ENCODE results near the gene GREB1L.
"Not testable (repeated sequence)": the region's sequence is repeated elsewhere in the genome, so short reads cannot be mapped to it uniquely, and the experiment has no call there.

Gene GREB1L

DNA sequence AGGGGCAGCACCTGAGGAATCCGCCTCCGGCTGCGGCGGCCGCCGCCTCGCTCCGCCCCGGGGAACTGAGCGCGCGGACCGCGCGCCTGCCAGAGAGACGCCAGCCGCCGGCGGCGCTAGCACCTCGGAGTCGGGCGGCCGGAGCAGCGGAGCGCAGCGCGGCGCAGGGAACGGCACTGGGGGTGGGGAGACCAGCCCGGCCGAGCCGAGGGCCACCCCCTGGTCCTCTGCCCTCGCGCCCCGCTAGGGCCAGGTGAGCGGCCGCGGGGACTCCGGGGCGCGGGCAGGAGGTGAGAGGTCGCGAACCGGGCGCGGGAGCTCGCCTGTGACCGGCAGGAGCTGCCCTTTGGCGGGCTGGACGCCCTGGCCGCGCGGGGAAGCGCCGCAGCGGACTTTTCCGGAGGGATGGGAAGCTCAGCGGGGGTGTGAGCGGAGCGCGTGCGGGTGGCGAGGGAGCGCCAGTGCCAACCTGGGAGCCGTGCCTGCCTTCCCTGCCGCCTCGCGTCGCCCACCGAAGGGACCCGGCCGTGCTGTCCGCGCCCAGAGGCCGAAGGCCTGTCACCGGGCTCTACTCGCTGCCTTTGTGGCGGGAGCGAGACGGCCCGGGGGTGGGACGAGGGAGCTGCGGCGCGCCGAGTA lies at the start of gene GREB1L:
Gene GREB1L (plus strand): TSS at position 92 of the 639 bp plus-strand sequence. CDS start 141,287 bp downstream, outside the sequence.
- DNase-seq: peak in 48 of 56 donors; percentile 2 to 77 (median 34)

GRCh38 chr18:21192308-21192624 lies 49.8 kb upstream of the GREB1L start:
- DNase-seq: no peak

- DNase-seq: peak in 1 of 56 donors; percentile 14
These were observed 46.9 kb upstream of the GREB1L start for GRCh38 chr18:21194871-21195771.

DNA sequence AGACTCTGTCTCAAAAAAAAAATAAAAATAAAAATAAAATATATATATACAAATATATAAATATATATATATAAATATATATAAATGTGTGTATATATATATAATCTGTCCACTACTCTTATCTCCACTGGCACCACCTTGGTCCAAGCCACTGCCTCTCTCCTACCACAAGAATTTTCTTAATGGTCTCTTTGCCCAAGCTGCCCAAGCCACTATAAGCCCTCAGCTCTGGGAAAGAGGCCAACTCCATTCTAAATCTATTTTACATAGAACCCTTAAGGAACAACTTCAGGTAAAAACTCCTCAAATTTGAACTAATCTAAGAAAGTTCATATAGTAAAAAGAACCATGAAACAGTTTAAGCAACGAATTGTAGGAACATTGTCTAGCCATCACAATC lies 45.6 kb upstream of the GREB1L start:
- no peak for DNase-seq

- no peak for DNase-seq
These were observed 38.9 kb upstream of the GREB1L start for GRCh38 chr18:21203126-21203525.

DNA sequence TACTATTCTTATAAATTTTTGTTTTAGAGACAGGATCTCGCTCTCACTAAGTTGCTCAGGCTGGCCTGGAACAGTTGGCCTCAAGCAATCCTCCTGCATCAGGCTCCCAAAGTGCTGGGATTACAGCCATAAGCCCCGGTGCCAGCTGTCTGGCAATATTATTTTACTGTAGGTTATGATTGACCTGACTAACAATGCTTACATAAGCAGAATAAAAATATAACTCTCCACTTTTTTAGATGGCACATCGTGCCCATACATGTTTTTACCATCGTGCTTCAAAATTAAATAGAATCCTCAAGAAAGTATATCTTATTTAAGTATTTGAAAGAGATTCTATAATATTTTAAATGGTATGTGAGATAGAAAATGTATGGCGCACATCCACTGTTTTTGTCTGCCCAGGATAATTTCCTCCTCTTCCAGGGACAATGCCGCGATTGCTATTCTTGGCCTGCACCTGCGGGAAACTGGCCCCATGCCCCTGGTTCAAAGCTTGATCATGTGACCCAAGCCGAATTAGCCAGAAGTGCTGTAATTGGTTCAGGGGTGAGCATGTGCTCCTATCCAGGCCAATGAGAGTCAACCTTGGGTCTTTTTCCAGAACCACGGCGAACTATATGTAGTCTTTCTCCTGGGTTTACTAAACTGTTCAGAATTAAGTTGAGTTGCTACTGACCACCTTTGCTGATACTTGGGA lies 38.3 kb upstream of the GREB1L start:
- no peak for DNase-seq

DNA sequence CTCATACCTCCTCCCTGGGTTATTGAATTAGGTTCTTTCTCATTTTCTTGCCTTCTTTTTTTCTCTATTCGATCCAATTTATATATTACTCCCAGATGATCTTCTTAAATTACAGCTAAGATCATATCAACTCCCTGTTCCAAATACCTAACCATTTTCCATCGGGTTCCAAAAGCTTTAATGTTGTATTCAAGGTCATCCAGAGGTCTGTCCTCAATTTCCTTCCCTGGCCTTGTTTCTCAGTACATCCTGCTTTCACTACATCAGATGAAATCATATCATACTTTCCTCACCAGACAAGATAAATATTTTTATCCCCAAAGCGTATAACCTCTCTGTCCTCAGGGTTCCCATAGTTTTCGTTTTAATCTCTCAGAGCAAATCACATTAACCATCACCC lies 36.3 kb upstream of the GREB1L start:
- DNase-seq: no peak

DNA sequence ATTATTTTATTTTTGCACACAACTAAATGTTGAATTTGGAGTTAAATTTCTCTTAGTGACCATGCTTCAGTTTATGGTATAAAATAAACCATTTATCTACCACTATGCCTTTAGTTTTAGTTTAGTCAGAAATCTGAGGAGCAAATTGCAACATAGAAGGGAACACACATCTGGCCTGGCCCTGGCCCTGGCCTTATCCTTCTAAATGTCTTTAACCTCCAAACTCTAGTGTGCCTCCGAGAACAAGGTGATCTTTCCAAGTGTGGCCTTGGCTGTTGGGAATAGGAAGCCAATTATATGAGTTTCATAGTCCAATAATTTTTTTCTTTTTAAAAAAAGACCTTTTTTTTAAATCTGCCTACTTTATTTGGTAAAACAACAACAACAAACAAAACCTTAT lies 31.8 kb upstream of the GREB1L start:
- no peak for DNase-seq

DNA sequence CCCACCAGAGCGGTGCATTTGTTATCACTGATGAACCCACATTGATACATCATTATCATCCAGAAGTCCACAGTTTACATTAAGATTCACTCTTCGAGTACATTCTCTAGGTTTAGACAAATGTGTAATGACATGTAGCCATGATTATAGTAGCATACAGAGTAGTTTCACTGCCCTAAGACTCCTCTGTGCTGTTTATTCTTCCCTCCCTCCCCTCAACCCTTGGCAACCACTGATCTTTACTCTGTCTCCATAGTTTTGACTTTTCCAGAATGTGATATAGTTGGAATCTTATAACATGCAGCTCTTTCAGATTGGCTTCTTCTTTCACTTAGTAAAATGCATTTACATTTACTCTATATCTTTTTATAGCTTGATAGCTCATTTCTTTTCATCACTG lies 31.2 kb upstream of the GREB1L start:
- DNase-seq: no peak

DNA sequence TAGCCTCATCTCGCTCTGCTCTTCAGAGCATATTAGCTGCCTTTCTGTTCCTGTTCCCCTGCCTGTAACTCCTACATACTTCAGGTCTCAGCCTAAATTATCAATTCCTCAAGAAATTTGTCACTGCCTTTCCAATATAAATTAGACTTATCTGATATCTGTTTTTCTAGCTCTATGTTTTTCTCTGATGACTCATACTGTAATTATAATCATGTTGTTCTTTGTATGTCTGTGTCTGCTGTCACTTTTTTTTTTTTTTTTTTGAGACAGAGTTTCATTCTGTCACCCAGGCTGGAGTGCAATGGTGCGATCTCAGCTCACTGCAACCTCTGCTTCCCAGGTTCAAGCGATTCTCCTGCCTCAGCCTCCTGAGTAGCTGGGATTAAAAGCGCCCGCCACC lies 27.6 kb upstream of the GREB1L start:
- DNase-seq: not testable (repeated sequence)

- DNase-seq: no peak
These were observed 26.5 kb upstream of the GREB1L start for GRCh38 chr18:21215490-21215889.

- DNase-seq: no peak
These were observed 23.2 kb upstream of the GREB1L start for GRCh38 chr18:21218862-21219261.

- no peak for DNase-seq
These were observed 11.6 kb upstream of the GREB1L start for GRCh38 chr18:21230436-21230835.

- peak in 22 of 56 donors; percentile 1 to 53 (median 14) for DNase-seq
These were observed 557 bp upstream of the GREB1L start for GRCh38 chr18:21241301-21242048.

GRCh38 chr18:21242780-21243401 lies 859 bp downstream of the GREB1L start:
- peak in 26 of 56 donors; percentile 4 to 53 (median 22) for DNase-seq

GRCh38 chr18:21254576-21254975 lies 12.5 kb downstream of the GREB1L start:
- no peak for DNase-seq

DNA sequence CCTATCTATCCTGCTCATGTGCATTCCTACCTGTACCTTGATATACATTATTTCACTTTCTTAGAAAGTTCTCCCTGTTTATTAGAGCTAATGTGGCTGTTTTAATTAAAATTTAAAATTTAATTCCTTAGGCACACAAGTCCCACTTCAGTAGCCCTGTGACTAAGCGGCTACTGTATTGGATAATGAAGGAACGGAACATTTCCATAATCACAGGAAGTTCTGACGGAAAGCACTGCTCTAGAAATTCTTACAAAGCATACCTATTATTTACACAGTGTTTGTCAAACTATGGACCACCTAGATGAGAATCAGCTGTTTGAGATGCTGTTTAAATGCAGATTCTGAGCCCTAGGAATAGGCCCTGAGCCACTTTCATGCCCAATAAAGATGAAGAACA lies 13.2 kb downstream of the GREB1L start:
- no peak for DNase-seq

DNA sequence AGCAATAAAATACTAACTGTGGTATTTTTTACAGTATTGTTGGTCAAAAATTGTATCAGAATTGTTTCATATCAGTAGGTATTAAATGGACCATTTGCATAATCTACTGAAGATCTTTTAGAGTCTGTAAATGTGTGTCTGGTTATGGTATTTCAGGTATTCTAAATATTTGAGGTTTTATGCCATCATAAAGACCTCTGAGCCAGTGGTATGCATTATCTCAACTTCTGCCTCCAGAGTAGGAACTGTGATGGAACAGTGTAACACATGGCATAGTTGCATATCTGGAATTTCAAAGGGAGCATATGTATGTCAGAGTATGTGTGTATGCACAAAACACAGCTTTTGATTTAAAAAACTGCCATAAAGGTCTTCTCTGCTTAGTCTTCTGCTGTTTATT lies 15.4 kb downstream of the GREB1L start:
- no peak for DNase-seq

- no peak for DNase-seq
These were observed 18.6 kb downstream of the GREB1L start for GRCh38 chr18:21260621-21261020.

GRCh38 chr18:21261352-21261751 lies 19.3 kb downstream of the GREB1L start:
- DNase-seq: no peak

GRCh38 chr18:21262244-21262643 lies 20.2 kb downstream of the GREB1L start:
- DNase-seq: no peak
